HEK293 (cell line): ENCODE measurements around the gene IBTK.

Experiments used
- CTCF ChIA-PET: fragments of 350-600 bp; formaldehyde crosslinking; extraction: SDS; loops from one replicate; lab custom pipeline; 2021; ENCODE audit warnings: antibody characterized with exemption; lab: Yijun Ruan, JAX
- POLR2A ChIA-PET: fragments of 300-600 bp; formaldehyde crosslinking; extraction: SDS; loops from one replicate; lab custom pipeline; 2020; ENCODE audit warnings: antibody characterized with exemption, inconsistent platforms; lab: Yijun Ruan, JAX
- H3K27ac ChIP-seq: fragments of 200-500 bp; sonication (Bioruptor generic); 2 replicates; pipeline ENCODE4 v1.5.1; 2014; ENCODE audit warnings: low read depth, low read length, control low read depth, inconsistent platforms; ENCODE audit errors: extremely low read depth
- H3K36me3 ChIP-seq, 2 experiments: fragments of 200-500 bp in 1 of 2; sonication (Bioruptor generic) in 1 of 2; 1 replicate in 1 of 2; 2 replicates in 1 of 2; pipeline ENCODE4 v1.5.1; 2014 to 2017; ENCODE audit warnings: inconsistent platforms in 2 of 2, low read length in 2 of 2; ENCODE audit not compliant: control insufficient read depth in 2 of 2, insufficient read depth in 1 of 2
- H3K4me1 ChIP-seq: fragments of 200-500 bp; sonication (Bioruptor generic); 2 replicates; pipeline ENCODE4 v1.5.1; 2014; ENCODE audit warnings: mild to moderate bottlenecking, low read length, inconsistent platforms; ENCODE audit not compliant: control insufficient read depth, insufficient read depth
- H3K4me3 ChIP-seq: 2 replicates; pipeline ENCODE4 v1.5.1; 2011; ENCODE audit warnings: low read depth, mild to moderate bottlenecking, control low read depth, low read length, moderate library complexity
- H3K9me3 ChIP-seq: fragments of 200-500 bp; sonication (Bioruptor generic); 2 replicates; pipeline ENCODE4 v1.5.1; 2014; ENCODE audit warnings: low read depth, low read length, inconsistent platforms; ENCODE audit not compliant: control insufficient read depth, insufficient read depth
- EGR2 ChIP-seq: fragments of 450-650 bp; formaldehyde crosslinking; IDR thresholded peaks from 2 replicates; pipeline ENCODE4 v1.5.1; 2016; ENCODE audit warnings: low read depth, missing biosample characterization, missing genetic modification characterization
- GFI1B ChIP-seq: fragments of 450-650 bp; formaldehyde crosslinking; IDR thresholded peaks from 2 replicates; pipeline ENCODE4 v1.5.1; 2016; ENCODE audit warnings: missing biosample characterization, missing genetic modification characterization
- KLF7 ChIP-seq: fragments of 450-650 bp; formaldehyde crosslinking; IDR thresholded peaks from 2 replicates; pipeline ENCODE4 v1.5.1; 2016; ENCODE audit warnings: missing biosample characterization, missing genetic modification characterization, borderline replicate concordance
- ZBTB20 ChIP-seq: fragments of 450-650 bp; formaldehyde crosslinking; IDR thresholded peaks from 2 replicates; pipeline ENCODE4 v1.5.1; 2016; ENCODE audit warnings: missing biosample characterization, missing genetic modification characterization
- ZBTB7A ChIP-seq: fragments of 450-650 bp; formaldehyde crosslinking; IDR thresholded peaks from 2 replicates; pipeline ENCODE4 v1.5.1; 2016; ENCODE audit warnings: low read depth, missing biosample characterization, missing genetic modification characterization
- ZNF202 ChIP-seq: fragments of 450-650 bp; formaldehyde crosslinking; IDR thresholded peaks from 2 replicates; pipeline ENCODE4 v1.5.1; 2016; ENCODE audit warnings: missing biosample characterization, missing genetic modification characterization, borderline replicate concordance
- ZNF23 ChIP-seq: fragments of 450-650 bp; formaldehyde crosslinking; IDR thresholded peaks from 2 replicates; pipeline ENCODE4 v1.5.1; 2016; ENCODE audit warnings: missing biosample characterization, missing genetic modification characterization, borderline replicate concordance
- ZNF324 ChIP-seq: fragments of 450-650 bp; formaldehyde crosslinking; IDR thresholded peaks from 2 replicates; pipeline ENCODE4 v1.5.1; 2016; ENCODE audit warnings: missing biosample characterization, missing genetic modification characterization
- ZNF37A ChIP-seq: fragments of 450-650 bp; IDR thresholded peaks from 2 replicates; pipeline ENCODE4 v1.5.1; 2018; ENCODE audit warnings: missing biosample characterization, missing genetic modification characterization
- ZNF394 ChIP-seq: fragments of 450-650 bp; formaldehyde crosslinking; IDR thresholded peaks from 2 replicates; pipeline ENCODE4 v1.5.1; 2016; ENCODE audit warnings: missing biosample characterization, missing genetic modification characterization, mild to moderate bottlenecking, moderate library complexity, borderline replicate concordance
- ZNF501 ChIP-seq: fragments of 450-650 bp; formaldehyde crosslinking; IDR thresholded peaks from 2 replicates; pipeline ENCODE4 v1.5.1; 2016; ENCODE audit warnings: missing biosample characterization, missing genetic modification characterization
- ZNF549 ChIP-seq: fragments of 450-650 bp; IDR thresholded peaks from 2 replicates; pipeline ENCODE4 v1.5.1; 2018; ENCODE audit warnings: missing biosample characterization, missing genetic modification characterization, mild to moderate bottlenecking, inconsistent platforms, moderate library complexity
- TF ChIP-seq, protein P1 (sequence below): fragments of 450-650 bp; IDR thresholded peaks from 2 replicates; pipeline ENCODE4 v1.5.1; 2018; ENCODE audit warnings: missing biosample characterization, missing genetic modification characterization
- TF ChIP-seq, protein P2 (sequence below): fragments of 450-650 bp; formaldehyde crosslinking; IDR thresholded peaks from 2 replicates; pipeline ENCODE4 v1.5.1; 2016; ENCODE audit warnings: missing biosample characterization, missing genetic modification characterization, borderline replicate concordance
- TF ChIP-seq, protein P3 (sequence below): fragments of 450-650 bp; formaldehyde crosslinking; IDR thresholded peaks from 2 replicates; pipeline ENCODE4 v1.5.1; 2016; ENCODE audit warnings: missing biosample characterization, missing genetic modification characterization

The IBTK gene

DNA sequence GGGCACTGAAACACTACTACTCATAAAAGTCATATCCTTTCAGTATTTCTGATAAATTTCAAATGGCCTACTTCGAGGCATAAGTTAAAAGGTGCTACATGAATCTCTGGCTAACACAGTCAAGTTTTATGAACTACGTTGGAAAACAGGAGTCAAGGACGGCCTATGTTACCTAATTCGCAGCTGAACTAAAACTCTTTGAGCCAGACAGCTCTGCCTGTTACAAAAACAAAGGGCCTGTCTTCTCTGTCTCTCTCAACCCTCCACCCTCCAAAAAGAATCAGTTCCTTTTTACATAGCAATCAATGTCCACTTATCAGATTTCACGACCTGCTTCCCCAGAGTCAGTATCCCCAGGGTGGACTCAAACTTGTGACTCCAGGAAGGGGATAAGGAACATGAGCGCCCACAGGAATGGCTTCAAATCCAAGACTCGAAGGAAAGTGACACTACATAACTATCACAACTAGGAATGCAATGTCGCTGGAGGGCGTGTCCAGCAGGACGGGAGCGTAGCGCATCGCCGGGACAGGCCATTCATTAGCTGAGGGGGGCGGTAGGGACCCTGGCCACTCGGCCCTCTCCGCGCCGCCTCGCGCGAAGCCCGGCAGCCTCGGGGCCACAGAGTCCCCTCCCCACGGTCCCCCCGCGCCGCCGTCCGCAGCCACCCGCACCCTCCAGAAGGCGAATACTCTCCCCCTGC lies 591 bp downstream of the IBTK start (continued):
- TF ChIP-seq, protein P1, sequence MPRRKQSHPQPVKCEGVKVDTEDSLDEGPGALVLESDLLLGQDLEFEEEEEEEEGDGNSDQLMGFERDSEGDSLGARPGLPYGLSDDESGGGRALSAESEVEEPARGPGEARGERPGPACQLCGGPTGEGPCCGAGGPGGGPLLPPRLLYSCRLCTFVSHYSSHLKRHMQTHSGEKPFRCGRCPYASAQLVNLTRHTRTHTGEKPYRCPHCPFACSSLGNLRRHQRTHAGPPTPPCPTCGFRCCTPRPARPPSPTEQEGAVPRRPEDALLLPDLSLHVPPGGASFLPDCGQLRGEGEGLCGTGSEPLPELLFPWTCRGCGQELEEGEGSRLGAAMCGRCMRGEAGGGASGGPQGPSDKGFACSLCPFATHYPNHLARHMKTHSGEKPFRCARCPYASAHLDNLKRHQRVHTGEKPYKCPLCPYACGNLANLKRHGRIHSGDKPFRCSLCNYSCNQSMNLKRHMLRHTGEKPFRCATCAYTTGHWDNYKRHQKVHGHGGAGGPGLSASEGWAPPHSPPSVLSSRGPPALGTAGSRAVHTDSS (tag by site-specific recombination): no peak
- TF ChIP-seq ZNF23 (no peak), ZNF549 (tag by site-specific recombination) (no peak), ZNF324 (tag by site-specific recombination) (peak; percentile 48; the same call in 1 of the 2 replicates), GFI1B (tag by site-specific recombination) (peak; percentile 77; the same call in 1 of the 2 replicates), KLF7 (tag by site-specific recombination) (no peak)

DNA sequence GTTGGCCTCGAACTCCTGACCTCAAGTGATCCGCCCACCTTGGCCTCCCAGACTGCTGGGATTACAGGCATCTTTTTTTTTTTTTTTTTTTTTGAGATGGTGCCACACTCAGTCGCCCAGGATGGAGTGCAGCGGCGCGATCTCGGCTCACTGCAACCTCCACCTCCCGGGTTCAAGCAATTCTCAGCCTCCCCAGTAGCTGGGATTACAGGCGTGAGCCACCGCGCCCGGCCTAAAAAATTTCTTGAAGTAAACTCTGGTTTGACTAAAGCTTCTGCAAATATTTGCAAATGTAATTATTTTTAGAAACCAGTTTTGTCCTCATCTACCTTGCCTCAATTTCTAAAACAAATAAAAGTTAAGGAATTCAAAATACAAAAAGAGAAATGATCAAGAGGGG lies 1.2 kb downstream of the IBTK start:
- POLR2A ChIA-PET: interaction anchor here (1.2 to 1.3 kb wide), 2 partner anchors 9 to 117 kb away, joined by 3 to 5 read pairs; partner anchors contain the start of gene TPBG

More for the DNA sequence above, 1.2 kb downstream of the IBTK start:
- peaks cover 10% of the 10 kb centered on the region; the same call in 1 of the 2 replicates for H3K4me1 ChIP-seq
- peak overlapping the region; percentile 84 for H3K27ac ChIP-seq
- peaks cover 0 to 16% of the 10 kb centered on the region in 2 experiments; a peak in 2 of 3 replicates for H3K36me3 ChIP-seq
- CTCF ChIA-PET: interaction anchor here (1.7 to 3.8 kb wide), 2 partner anchors 24 to 820 kb away, joined by 8 to 19 read pairs; partner anchors contain the start of gene UBE3D
- no peaks in the 10 kb centered on the region for H3K9me3 ChIP-seq
- H3K4me3 ChIP-seq: peak overlapping the region; percentile 78
- TF ChIP-seq ZBTB20 (tag by site-specific recombination) (no peak), ZNF394 (tag by site-specific recombination) (no peak), ZNF202 (tag by site-specific recombination) (no peak), ZBTB7A (tag by site-specific recombination) (no peak), EGR2 (tag by site-specific recombination) (0 out of 2 replicates have a peak, but pooled peaks have one; percentile 13), ZNF37A (0 out of 2 replicates have a peak, but pooled peaks have one; percentile 17), ZNF501 (tag by site-specific recombination) (no peak)
- TF ChIP-seq, protein P2, sequence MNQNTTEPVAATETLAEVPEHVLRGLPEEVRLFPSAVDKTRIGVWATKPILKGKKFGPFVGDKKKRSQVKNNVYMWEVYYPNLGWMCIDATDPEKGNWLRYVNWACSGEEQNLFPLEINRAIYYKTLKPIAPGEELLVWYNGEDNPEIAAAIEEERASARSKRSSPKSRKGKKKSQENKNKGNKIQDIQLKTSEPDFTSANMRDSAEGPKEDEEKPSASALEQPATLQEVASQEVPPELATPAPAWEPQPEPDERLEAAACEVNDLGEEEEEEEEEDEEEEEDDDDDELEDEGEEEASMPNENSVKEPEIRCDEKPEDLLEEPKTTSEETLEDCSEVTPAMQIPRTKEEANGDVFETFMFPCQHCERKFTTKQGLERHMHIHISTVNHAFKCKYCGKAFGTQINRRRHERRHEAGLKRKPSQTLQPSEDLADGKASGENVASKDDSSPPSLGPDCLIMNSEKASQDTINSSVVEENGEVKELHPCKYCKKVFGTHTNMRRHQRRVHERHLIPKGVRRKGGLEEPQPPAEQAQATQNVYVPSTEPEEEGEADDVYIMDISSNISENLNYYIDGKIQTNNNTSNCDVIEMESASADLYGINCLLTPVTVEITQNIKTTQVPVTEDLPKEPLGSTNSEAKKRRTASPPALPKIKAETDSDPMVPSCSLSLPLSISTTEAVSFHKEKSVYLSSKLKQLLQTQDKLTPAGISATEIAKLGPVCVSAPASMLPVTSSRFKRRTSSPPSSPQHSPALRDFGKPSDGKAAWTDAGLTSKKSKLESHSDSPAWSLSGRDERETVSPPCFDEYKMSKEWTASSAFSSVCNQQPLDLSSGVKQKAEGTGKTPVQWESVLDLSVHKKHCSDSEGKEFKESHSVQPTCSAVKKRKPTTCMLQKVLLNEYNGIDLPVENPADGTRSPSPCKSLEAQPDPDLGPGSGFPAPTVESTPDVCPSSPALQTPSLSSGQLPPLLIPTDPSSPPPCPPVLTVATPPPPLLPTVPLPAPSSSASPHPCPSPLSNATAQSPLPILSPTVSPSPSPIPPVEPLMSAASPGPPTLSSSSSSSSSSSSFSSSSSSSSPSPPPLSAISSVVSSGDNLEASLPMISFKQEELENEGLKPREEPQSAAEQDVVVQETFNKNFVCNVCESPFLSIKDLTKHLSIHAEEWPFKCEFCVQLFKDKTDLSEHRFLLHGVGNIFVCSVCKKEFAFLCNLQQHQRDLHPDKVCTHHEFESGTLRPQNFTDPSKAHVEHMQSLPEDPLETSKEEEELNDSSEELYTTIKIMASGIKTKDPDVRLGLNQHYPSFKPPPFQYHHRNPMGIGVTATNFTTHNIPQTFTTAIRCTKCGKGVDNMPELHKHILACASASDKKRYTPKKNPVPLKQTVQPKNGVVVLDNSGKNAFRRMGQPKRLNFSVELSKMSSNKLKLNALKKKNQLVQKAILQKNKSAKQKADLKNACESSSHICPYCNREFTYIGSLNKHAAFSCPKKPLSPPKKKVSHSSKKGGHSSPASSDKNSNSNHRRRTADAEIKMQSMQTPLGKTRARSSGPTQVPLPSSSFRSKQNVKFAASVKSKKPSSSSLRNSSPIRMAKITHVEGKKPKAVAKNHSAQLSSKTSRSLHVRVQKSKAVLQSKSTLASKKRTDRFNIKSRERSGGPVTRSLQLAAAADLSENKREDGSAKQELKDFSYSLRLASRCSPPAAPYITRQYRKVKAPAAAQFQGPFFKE: no peak
- TF ChIP-seq, protein P3, sequence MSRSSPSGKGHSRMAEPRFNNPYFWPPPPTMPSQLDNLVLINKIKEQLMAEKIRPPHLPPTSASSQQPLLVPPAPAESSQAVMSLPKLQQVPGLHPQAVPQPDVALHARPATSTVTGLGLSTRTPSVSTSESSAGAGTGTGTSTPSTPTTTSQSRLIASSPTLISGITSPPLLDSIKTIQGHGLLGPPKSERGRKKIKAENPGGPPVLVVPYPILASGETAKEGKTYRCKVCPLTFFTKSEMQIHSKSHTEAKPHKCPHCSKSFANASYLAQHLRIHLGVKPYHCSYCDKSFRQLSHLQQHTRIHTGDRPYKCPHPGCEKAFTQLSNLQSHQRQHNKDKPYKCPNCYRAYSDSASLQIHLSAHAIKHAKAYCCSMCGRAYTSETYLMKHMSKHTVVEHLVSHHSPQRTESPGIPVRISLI (tag by site-specific recombination): peak; percentile 76
